HUES6 (cell line): Measurements from ENCODE around the gene ABCC1.

Source experiments
- H3K27ac ChIP-seq: 2 replicates; pipeline ENCODE4 v1.7.0; 2013; ENCODE audit warnings: low read depth, mild to moderate bottlenecking, low read length, inconsistent platforms
- H3K27me3 ChIP-seq: 2 replicates; pipeline ENCODE4 v1.6.1; 2013; ENCODE audit warnings: low read length; ENCODE audit not compliant: control insufficient read depth, insufficient read depth
- H3K36me3 ChIP-seq: 2 replicates; pipeline ENCODE4 v1.6.1; 2013; ENCODE audit warnings: low read length; ENCODE audit not compliant: control insufficient read depth, insufficient read depth
- H3K4me1 ChIP-seq: 2 replicates; pipeline ENCODE4 v1.6.1; 2013; ENCODE audit warnings: low read length; ENCODE audit not compliant: control insufficient read depth, insufficient read depth
- H3K4me3 ChIP-seq: 2 replicates; pipeline ENCODE4 v1.5.1; 2013; ENCODE audit warnings: low read depth, low read length
- H3K9ac ChIP-seq: one replicate; pipeline ENCODE4 v1.6.1; 2013; ENCODE audit warnings: mild to moderate bottlenecking, low read length
- H3K9me3 ChIP-seq: 2 replicates; pipeline ENCODE4 v1.6.1; 2013; ENCODE audit warnings: low read depth, low read length; ENCODE audit not compliant: control insufficient read depth, insufficient read depth

The ABCC1 gene

GRCh38 chr16:16036359-16036792, 87.0 kb downstream of the ABCC1 start:
- peak overlapping the region; percentile 9; the same call in 1 of the 2 replicates for H3K27ac ChIP-seq
- peaks cover 4% of the 10 kb centered on the region; the same call in 1 of the 2 replicates for H3K4me1 ChIP-seq
- H3K4me3 ChIP-seq, result no peak overlapping the region
- H3K36me3 ChIP-seq, result peaks cover 70% of the 10 kb centered on the region
- H3K27me3 ChIP-seq, result no peaks in the 10 kb centered on the region
- H3K9ac ChIP-seq, result no peak overlapping the region
- no peaks in the 10 kb centered on the region for H3K9me3 ChIP-seq

- no peaks in the 10 kb centered on the region for H3K27me3 ChIP-seq
- no peaks in the 10 kb centered on the region for H3K9me3 ChIP-seq
- no peak overlapping the region for H3K9ac ChIP-seq
- no peak overlapping the region for H3K4me3 ChIP-seq
- peaks cover 71% of the 10 kb centered on the region for H3K36me3 ChIP-seq
- H3K27ac ChIP-seq, result no peak overlapping the region
- peaks cover 4% of the 10 kb centered on the region; the same call in 1 of the 2 replicates for H3K4me1 ChIP-seq
Measured at GRCh38 chr16:16037521-16037920, 88.1 kb downstream of the ABCC1 start.

DNA sequence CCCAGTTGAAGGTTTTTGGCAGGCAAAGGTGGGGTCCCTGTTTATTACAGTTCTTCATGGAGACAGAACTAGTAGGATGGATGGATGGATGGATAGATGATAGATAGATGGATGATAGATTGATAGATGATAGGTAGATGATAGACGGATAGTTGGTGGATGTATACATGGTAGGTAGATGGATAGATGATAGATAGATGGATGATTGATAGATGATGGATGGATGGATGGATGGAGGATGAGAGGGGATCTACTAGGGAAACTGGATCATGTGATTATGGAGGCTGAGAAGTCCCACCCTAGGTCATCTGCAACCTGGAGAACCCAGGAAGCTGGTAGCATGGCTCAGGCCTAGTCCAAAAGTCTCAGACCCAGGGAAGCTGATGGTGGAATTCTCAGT, 88.6 kb downstream of the ABCC1 start:
- Histone ChIP-seq H3K9ac (no peak overlapping the region), H3K4me3 (no peak overlapping the region), H3K36me3 (peaks cover 67% of the 10 kb centered on the region), H3K4me1 (peaks cover 4% of the 10 kb centered on the region; the same call in 1 of the 2 replicates), H3K9me3 (no peaks in the 10 kb centered on the region), H3K27me3 (no peaks in the 10 kb centered on the region), H3K27ac (no peak overlapping the region)

GRCh38 chr16:16038950-16039349, 89.5 kb downstream of the ABCC1 start:
- Histone ChIP-seq H3K9me3 (no peaks in the 10 kb centered on the region), H3K4me3 (no peak overlapping the region), H3K4me1 (peaks cover 4% of the 10 kb centered on the region; the same call in 1 of the 2 replicates), H3K27ac (no peak overlapping the region), H3K36me3 (peaks cover 64% of the 10 kb centered on the region), H3K9ac (no peak overlapping the region), H3K27me3 (no peaks in the 10 kb centered on the region)

DNA sequence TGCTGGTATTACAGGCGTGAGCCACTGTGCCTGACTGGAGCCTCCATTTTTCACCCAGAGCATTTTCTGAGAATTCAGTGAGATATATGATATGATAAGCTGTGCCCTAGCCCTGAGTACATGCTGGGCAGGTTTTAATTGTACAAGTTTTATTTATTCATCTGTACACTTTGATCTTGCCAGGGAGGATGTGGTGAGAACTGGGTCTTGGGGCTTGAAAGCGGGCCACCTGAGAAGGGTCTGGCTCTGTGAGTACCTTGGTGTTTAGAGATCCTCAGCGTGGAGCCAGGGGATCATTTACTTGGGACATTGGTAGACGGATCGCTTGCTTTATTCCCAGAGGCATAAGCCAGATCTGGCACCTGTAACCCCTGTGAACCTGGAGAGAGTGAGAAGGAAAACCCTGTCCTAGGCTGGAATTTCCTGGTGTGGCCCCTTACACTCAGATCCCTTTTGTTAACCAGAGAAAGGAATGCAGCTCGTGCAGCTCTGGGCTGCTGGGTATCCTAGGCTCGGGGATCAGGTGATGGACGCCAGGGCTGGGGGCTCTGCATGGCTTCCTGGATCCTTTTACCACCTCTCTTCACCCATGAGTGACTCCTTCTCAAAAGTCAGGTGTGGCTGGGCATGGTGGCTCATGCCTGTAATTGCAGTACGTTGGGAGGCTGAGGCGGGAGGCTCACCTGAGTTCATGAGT, 91.9 kb downstream of the ABCC1 start:
- H3K4me3 ChIP-seq, result no peak overlapping the region
- peak overlapping the region; percentile 74 for H3K27ac ChIP-seq
- peaks cover 4% of the 10 kb centered on the region; the same call in 1 of the 2 replicates for H3K4me1 ChIP-seq
- no peak overlapping the region for H3K9ac ChIP-seq
- no peaks in the 10 kb centered on the region for H3K27me3 ChIP-seq
- H3K9me3 ChIP-seq, result no peaks in the 10 kb centered on the region
- H3K36me3 ChIP-seq, result peaks cover 74% of the 10 kb centered on the region

- no peaks in the 10 kb centered on the region for H3K9me3 ChIP-seq
- H3K9ac ChIP-seq, result no peak overlapping the region
- H3K27me3 ChIP-seq, result no peaks in the 10 kb centered on the region
- H3K27ac ChIP-seq, result no peak overlapping the region
- peaks cover 74% of the 10 kb centered on the region for H3K36me3 ChIP-seq
- H3K4me1 ChIP-seq, result peaks cover 4% of the 10 kb centered on the region; the same call in 1 of the 2 replicates
- no peak overlapping the region for H3K4me3 ChIP-seq
Measured at GRCh38 chr16:16042076-16042475, 92.7 kb downstream of the ABCC1 start.

GRCh38 chr16:16045296-16045695, 95.9 kb downstream of the ABCC1 start:
- no peaks in the 10 kb centered on the region for H3K9me3 ChIP-seq
- H3K27ac ChIP-seq, result no peak overlapping the region
- peaks cover 75% of the 10 kb centered on the region for H3K36me3 ChIP-seq
- peaks cover 4% of the 10 kb centered on the region; the same call in 1 of the 2 replicates for H3K4me1 ChIP-seq
- H3K27me3 ChIP-seq, result no peaks in the 10 kb centered on the region
- no peak overlapping the region for H3K9ac ChIP-seq
- H3K4me3 ChIP-seq, result no peak overlapping the region

DNA sequence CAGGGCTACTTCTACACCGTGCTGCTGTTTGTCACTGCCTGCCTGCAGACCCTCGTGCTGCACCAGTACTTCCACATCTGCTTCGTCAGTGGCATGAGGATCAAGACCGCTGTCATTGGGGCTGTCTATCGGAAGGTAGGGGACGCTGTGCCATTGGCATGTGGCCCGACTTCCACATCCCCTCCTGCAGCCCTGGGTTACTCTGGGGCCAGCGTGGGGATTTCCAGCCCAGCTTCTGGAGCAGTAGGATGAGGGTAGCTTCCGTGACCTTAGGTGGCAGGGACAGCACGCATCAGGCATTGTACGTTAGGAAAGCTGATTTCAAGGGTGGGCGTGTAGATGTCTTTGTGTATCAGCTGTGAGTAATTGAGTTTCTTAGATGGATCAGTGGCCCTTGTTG, 96.5 kb downstream of the ABCC1 start:
- Histone ChIP-seq H3K27ac (no peak overlapping the region), H3K36me3 (peaks cover 81% of the 10 kb centered on the region), H3K4me3 (no peak overlapping the region)

DNA sequence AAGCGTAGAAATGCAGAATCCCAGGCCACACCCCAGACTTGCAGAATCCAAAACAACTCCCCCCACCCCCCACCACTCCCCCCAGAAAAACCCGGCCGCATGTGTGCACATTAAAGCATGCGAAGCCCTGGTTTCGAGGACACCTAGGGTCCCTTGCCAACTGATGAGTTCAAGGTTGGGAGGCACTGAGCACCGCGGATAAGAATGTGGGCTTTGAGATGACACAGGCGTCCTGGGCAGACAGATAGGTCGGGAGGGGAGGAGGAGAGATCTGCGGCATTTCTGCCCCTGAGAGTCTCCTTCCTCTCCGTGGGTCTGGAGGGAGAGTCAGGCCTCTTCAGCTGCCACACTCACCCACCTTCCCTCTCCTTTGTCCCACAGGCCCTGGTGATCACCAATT, 98.3 kb downstream of the ABCC1 start:
- Histone ChIP-seq H3K4me3 (no peak overlapping the region), H3K9me3 (no peaks in the 10 kb centered on the region), H3K36me3 (peaks cover 85% of the 10 kb centered on the region), H3K27ac (no peak overlapping the region), H3K9ac (no peak overlapping the region), H3K4me1 (no peaks in the 10 kb centered on the region), H3K27me3 (no peaks in the 10 kb centered on the region)

More for the DNA sequence above, 96.5 kb downstream of the ABCC1 start:
- no peak overlapping the region for H3K9ac ChIP-seq
- H3K27me3 ChIP-seq, result no peaks in the 10 kb centered on the region
- peaks cover 4% of the 10 kb centered on the region; the same call in 1 of the 2 replicates for H3K4me1 ChIP-seq
- no peaks in the 10 kb centered on the region for H3K9me3 ChIP-seq

DNA sequence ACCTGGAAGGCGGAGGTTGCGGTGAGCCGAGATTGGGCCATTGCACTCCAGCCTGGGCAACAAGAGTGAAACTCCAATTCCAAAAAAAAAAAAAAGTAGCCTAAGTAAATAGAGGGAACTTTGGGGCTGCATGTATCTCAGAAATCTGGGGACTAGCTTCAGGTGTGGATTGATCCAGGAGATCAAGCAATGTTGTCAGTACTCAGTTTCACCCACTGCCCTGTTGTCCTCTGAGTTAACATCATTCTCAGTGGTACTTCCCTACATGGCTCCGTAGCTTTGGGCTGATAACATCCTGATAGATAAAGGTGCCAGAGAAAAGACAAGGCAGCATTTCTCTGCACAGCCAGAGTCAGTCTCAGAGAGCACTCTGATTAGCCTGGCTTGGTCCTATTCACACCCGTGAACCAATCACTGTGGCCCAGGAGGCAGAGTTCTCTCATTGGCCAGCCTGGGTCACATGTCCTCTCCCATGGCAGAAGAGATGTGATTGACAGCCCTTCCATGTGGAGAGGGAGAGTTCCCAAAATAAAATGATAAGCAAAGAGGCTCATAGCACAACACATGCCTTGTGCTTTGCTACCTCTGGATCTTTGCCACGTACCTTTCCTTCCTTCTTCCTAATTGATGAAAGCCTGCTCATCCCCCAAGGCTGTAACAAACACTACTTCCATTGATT, 99.6 kb downstream of the ABCC1 start:
- Histone ChIP-seq H3K4me3 (no peak overlapping the region), H3K9ac (no peak overlapping the region), H3K9me3 (no peaks in the 10 kb centered on the region), H3K36me3 (peaks cover 88% of the 10 kb centered on the region), H3K27me3 (no peaks in the 10 kb centered on the region), H3K27ac (no peak overlapping the region), H3K4me1 (no peaks in the 10 kb centered on the region)

- Histone ChIP-seq H3K4me3 (no peak overlapping the region), H3K9me3 (no peaks in the 10 kb centered on the region), H3K27me3 (no peaks in the 10 kb centered on the region), H3K4me1 (no peaks in the 10 kb centered on the region), H3K36me3 (peaks cover 86% of the 10 kb centered on the region), H3K27ac (no peak overlapping the region), H3K9ac (no peak overlapping the region)
Measured at GRCh38 chr16:16050106-16050505, 100.7 kb downstream of the ABCC1 start.
